ENCODE results near the gene FCHSD1.

The FCHSD1 gene

GRCh38 chr5:141672841-141673813 is 21.9 kb upstream of the FCHSD1 start:
- DNase-seq (ENCODE audit: low read depth, low spot score): no peak

DNA sequence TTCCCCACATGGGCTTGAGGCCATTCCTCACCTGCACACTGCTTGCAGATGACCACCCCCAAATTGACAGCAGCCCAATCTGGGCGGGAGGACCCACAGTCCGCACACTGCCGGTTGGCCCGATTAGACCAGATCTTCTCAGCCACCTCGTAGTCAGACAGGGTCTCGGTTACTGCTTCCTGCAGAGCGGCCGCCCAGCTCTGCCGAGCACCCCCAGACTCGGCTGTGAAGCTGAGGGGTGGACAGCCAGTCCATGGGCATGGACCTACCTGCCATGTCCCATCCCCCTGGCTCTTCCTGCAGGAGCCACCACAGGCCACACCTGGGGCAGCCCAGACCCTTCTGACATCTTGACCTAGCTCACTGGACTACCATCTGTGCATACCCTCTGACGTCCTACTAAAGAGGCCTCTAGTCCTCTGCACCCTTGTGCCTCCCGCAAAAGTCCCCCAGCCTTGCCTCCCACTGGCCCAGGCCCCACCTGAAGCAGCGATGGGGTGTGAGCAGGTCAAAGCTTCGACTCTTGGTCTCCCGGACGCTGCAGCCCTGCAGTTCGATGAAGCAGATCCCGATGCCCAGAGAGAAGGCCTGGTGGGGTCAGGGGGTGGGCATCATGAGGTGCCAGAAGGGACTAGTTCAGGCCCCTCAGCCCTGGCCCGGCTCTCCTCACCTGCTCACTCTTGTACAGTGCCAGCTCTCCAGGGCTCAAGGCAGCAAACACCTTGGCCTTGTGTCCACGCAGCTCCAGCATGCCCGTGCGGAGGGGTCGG is 21.0 kb upstream of the FCHSD1 start:
- no peak for DNase-seq (ENCODE audit: low read depth, low spot score)

DNA sequence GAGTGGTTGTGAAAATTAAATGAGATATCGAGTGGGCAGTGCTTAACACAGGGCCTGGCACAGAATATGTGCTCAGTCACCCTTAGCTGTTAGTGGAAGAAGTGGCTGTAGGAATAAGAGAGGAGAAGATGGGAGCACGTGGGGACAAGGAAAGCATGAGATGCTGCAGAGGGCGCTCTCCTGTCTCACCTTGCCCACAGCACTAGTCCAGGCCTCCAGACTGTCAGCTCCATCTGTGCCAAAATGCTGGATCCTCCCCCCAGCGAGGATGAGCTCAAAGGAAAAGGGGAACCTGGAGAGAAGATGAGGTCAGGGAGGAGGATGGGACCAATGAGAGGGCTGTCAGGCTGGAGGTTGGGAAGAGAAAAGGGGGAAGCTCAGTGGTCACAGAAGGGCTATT is 18.3 kb upstream of the FCHSD1 start:
- DNase-seq (ENCODE audit: low read depth, low spot score): no peak

DNA sequence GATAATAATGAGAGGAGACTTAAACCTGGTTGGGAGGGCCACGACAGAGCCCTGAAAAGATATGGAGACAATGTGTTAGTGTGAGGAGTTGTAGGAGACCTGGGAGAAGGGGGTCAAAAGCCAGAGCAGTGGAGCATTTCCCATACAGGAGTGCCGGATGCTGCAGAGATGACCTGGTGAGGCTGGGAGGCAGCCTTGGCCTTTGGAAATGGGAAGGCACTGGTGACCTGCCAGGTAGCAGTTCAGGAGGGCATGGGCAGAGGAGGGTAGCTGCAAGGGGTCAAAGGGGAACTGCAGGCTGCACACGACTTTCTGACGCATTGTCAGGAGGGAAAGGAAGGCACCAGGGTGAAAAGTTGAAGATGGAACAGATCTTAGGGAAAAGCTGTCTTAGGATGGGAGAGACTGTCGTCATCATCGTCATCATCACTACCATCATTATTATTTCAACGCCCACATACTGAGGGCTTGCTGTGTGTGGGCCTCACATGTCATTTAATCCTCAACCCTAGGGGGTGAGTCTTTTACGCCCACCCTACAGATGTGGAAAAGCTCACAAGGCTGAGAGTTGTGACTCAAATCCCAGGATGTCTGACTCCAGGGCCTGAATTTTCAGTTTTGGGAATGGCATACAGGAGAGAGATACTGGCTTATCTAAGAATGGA is 17.5 kb upstream of the FCHSD1 start:
- DNase-seq (ENCODE audit: low read depth, low spot score): no peak

- no peak for DNase-seq (ENCODE audit: low read depth, low spot score)
These were observed 15.1 kb upstream of the FCHSD1 start for GRCh38 chr5:141665995-141666940.

GRCh38 chr5:141664733-141665461 is 13.7 kb upstream of the FCHSD1 start:
- no peak for DNase-seq (ENCODE audit: low read depth, low spot score)

- no peak for DNase-seq (ENCODE audit: low read depth, low spot score)
These were observed 12.3 kb upstream of the FCHSD1 start for GRCh38 chr5:141663506-141663905.

GRCh38 chr5:141662028-141662427 is 10.8 kb upstream of the FCHSD1 start:
- DNase-seq (ENCODE audit: low read depth, low spot score): no peak

GRCh38 chr5:141657937-141658545 is 6.8 kb upstream of the FCHSD1 start:
- no peak for DNase-seq (ENCODE audit: low read depth, low spot score)

- no peak for DNase-seq (ENCODE audit: low read depth, low spot score)
These were observed 6.2 kb upstream of the FCHSD1 start for GRCh38 chr5:141657404-141657803.

- DNase-seq (ENCODE audit: low read depth, low spot score): no peak
These were observed 5.2 kb upstream of the FCHSD1 start for GRCh38 chr5:141656396-141656795.

- no peak for DNase-seq (ENCODE audit: low read depth, low spot score)
These were observed 3.8 kb upstream of the FCHSD1 start for GRCh38 chr5:141655020-141655419.

DNA sequence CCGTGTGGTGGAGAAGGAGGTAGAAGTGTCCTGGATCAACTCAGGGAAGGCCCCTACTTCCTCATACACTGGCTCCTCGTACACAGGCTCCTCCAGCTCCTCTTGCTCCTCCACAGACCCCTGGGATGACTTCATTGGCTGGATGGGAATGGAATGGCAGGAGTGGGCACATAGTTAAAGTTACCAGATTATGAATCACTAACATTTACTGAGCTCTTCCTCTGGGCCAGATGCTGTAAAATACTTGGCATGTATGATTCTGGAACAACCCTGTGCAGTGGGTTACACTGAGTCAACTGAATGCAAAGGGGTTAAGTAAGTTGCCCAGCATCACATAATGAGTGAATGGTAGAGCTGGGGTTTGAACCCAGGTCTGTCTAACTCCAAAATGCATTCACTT is 3.1 kb upstream of the FCHSD1 start:
- no peak for DNase-seq (ENCODE audit: low read depth, low spot score)

DNA sequence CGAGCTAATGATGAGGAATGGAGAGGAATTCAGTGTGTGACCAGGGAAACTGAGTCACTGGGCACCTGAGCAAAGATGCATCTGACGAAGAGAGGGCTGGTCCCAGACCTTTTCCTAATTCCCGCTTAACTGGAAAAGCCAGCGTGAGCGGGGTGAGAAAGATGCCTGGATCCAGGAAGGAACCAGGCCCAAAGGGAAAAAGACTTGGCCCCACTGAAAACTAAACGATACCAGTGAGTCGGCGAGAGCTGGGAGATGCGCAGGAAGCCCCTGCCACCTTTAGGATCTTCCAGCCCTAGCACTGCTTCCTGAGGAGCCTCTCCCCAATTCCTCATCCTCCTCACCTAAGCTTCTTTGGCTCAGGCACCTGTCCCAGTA is 499 bp upstream of the FCHSD1 start:
- DNase-seq (ENCODE audit: low read depth, low spot score): no peak

GRCh38 chr5:141649972-141650371 is 1.2 kb downstream of the FCHSD1 start:
- DNase-seq (ENCODE audit: low read depth, low spot score): no peak

- no peak for DNase-seq (ENCODE audit: low read depth, low spot score)
These were observed 2.0 kb downstream of the FCHSD1 start for GRCh38 chr5:141649056-141649688.

- DNase-seq (ENCODE audit: low read depth, low spot score): no peak
These were observed 3.4 kb downstream of the FCHSD1 start for GRCh38 chr5:141647851-141648250.

DNA sequence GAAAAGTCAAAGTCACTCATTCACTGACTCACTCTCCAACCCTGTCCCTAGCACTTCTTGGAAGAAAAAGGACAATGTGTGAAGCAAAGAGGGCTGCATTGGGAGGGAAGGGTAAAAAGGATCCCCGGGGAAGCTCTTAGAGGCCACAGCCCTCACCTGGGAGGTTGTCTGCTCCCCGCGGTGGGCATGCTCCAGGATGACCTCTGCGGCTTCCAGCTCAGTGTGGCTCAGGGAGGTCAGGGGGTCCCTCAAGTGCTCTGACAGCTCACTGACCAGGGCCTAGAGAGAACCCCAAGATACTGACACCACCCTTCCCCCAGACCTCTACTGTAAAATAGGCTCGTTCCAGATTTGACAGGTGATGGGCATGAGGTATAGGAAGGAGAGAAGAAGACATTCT is 4.0 kb downstream of the FCHSD1 start:
- DNase-seq (ENCODE audit: low read depth, low spot score): no peak

DNA sequence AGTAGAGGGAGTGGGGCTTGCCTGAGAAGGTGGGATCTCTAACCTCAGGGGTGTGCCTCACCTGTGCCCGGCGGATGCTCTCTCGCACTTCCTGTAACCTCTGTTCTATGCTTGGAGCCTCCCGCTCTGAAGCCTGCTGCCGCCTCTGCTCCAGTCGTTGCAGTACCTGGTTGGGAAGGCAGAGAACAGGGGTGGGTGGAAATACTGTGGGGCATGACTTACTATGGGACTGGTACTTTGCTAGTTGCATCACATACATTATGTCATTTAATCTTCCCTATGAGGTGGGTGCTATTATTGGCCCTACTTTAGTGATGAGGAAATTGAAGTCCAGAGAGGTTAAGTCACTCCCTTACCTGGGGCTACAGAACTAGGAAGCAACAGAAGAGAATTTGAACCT is 5.2 kb downstream of the FCHSD1 start:
- no peak for DNase-seq (ENCODE audit: low read depth, low spot score)

Data from iPS DF 19.7 (cell line).